IPS-18c (cell line): ENCODE data around the gene RASGRP1.

Experiments used
- H3K4me3 ChIP-seq: 2 replicates; pipeline ENCODE4 v1.7.0; 2013; ENCODE audit warnings: low read depth, mild to moderate bottlenecking, low read length, moderate library complexity; ENCODE audit not compliant: insufficient read depth
- H3K9me3 ChIP-seq: one replicate; pipeline ENCODE4 v1.6.1; 2013; ENCODE audit warnings: mild to moderate bottlenecking, low read length, moderate library complexity; ENCODE audit not compliant: control insufficient read depth, insufficient read depth

RASGRP1 gene

DNA sequence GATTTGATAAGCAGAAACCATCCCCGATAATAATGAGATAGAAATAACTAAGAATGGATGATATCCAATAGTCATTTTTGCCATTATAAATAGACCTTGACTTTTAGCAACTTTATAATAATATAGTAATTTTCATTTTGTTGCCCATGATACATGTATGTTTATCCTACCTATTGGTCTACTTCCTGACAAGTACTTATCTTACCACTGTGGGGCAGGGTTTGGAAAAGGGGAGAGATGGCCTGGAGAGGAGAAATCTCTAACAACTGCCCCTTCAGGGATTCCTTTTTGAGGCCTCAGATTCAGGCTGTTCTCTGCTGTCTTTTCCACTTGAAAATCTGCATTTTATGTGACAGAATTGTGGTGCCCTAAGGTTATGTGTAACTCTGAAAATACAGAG, 68.5 kb downstream of the RASGRP1 start:
- Histone ChIP-seq H3K4me3 (no peak overlapping the region), H3K9me3 (no peaks in the 10 kb centered on the region)

DNA sequence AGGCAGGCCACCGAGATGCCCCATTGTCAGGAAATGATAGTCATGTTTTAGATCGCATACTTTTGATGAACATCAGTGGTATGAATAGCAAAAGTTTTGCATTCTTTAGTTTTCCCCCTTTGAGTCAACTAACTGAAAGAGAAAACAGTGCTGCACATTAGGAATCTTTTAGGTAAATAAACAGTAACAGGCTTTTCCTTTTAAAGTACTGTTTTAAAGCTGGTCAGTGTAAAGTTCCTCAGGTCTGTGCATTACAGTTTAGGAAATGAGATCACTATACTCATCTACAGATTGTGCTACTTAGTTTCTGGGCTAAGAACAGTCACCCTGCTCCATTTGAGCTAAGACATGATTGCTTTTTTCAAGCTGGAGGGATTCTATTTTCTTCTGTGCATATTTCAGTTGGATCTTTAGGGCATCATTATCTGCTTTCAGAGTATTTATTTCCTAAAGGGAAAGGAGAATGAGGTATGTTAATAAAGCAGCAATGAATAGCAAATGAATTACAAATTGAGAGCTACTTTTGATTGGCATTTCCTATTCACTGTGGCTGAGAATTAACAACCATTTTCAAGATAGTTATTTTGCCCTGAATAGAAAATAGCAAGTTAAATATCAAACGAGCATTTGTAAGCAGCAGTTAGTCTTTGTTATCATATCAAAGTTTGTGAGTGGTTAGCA, 74.2 kb downstream of the RASGRP1 start:
- H3K9me3 ChIP-seq, result no peaks in the 10 kb centered on the region
- no peak overlapping the region for H3K4me3 ChIP-seq

DNA sequence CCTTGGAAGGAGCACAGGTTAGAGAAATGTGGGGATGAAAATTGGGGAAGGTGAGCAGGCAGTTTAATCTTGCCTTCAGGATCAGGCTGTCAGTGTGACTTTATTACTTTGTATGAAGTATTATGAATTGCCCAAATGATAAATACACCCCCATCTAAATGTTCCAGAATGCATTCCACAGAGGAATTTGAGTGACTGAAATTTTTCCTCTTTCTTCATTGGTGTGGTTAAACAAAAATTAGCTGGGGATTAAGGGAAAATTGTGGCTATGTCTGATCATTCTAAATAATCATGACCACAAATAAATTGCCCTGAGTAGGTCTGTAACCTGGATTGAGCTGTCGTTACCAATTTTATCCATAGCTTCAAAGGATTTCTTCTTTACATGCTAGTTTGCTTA, 77.2 kb downstream of the RASGRP1 start:
- no peak overlapping the region for H3K4me3 ChIP-seq

DNA sequence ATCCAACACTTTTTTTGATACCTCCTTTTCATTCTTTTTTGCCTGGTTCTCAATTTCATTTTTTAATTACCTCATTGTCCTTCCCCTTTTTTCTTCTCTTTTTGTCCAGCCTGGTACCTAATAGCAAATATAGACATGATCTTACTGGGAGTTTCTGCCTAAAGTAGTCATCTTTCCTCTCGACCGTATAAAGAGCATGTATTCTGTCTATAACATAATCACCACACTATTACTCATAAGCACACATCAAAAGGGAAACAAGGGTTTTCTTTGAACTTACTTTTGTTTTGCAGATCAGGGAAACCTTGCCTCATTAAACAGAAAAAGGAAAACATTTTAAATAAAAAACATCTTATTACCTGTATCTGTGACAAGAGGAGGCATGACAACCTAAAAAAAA, 77.7 kb downstream of the RASGRP1 start:
- H3K4me3 ChIP-seq, result no peak overlapping the region
- H3K9me3 ChIP-seq, result no peaks in the 10 kb centered on the region

More for the DNA sequence above, 77.2 kb downstream of the RASGRP1 start:
- H3K9me3 ChIP-seq, result no peaks in the 10 kb centered on the region

DNA sequence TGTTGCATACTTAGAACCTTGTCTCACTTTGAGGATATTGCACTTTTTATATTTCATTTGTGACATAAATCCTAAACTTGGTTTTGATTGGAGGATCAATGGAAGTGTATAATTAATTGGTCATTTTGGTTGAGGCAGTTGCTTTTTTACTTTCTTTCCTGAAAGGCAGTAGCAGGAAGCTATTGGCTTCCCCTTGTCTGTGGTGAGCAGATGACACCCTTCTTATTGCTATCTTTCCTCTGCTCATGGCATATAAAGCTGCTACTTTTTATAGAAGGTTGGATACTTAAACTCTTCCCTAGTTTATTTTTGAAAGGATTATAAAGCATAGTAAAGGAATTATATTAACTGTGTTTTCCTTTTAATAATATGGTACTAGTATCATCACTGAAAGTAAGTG, 82.0 kb downstream of the RASGRP1 start:
- Histone ChIP-seq H3K9me3 (no peaks in the 10 kb centered on the region), H3K4me3 (no peak overlapping the region)

DNA sequence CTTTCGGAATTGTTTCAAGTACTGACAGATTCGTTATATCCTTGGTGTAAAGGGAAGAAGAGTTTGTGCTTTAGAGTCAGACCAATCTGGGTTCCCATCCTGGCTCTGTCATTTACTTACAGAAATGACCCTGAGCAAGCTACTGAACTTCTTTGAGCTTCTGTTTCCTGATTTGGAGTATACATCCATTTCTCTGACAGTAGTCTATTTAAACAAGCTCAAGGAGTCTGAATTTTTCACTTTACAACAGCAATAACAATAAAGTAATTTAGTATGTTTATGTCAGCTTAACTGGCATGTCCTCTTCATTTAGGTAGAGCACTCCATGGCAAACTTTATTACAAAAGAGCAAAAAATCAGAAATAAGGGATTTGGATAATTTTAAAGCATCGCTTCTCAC, 82.9 kb downstream of the RASGRP1 start:
- H3K9me3 ChIP-seq, result no peaks in the 10 kb centered on the region
- H3K4me3 ChIP-seq, result no peak overlapping the region

DNA sequence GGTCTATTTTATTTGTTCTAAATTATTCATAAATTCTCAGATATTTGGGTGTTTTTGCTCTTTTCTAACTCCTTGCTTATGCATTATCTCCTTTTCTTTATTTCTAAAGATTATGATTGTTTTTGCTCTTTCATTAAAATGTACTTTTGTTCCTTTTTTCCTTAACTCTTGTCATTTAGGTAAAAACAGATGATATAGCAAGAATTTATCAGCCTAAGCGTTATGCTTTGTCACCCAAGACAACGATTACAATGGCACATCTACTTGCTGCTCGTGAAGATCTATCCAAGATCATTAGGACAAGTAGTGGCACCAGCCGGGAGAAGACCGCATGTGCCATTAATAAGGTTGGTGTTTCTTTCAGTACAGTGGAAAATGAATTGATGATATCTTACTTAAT, 83.5 kb downstream of the RASGRP1 start:
- Histone ChIP-seq H3K9me3 (no peaks in the 10 kb centered on the region), H3K4me3 (no peak overlapping the region)

DNA sequence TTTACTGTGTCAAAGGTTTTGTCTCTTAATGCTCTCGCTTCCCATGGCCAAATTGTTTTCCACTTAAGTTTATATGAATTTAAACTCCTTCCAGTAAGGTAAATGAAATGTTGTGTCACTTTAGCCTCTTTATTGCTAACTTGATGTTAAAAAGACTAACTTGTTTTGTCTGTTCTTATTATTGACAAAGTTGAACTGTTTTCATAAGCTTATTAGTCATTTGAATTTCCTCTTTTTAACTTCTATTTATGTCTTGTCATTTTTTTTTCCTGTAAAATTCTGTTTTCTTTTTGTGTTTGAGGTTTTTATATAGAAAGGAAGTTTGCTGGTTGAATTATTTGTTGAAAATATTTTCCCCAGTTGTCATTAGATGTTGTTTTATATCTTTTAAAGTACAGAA, 84.9 kb downstream of the RASGRP1 start:
- H3K9me3 ChIP-seq, result no peaks in the 10 kb centered on the region
- no peak overlapping the region for H3K4me3 ChIP-seq

DNA sequence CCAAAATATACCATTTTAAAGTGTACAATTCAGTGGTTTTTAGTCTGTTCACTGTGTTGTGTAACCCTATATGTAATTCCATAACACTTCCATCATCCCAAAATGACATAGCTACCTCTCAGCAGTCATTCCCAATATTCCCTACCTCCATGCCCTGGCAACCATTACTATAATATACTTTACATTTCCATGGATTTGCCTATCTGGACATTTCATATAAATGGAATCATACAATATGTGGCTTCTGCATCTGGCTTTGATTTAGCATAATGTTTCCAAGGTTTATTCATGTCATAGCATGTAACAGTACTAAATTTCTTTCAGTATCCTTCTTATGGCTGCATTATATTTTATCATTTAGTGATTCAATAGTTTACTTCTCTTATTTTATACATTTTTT, 85.3 kb downstream of the RASGRP1 start:
- no peaks in the 10 kb centered on the region for H3K9me3 ChIP-seq
- H3K4me3 ChIP-seq, result no peak overlapping the region

DNA sequence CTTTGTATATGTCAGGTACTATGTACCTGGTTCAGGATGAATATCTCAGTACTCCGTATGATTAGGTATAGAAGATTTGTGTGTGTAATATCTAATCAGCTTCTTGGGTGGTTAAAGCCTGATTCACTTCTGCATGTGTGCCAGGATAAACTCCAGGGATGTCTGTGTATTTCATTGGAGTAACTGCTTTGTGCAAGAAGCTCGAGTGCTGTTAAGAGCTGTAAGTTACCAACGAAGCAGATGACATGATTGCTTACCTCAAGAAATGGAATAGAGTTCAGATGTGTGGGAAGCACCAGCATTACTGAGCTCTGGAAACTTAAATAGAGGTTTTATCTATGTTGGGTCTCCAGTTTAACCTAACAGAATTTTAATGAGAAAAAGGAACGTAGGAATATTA, 87.0 kb downstream of the RASGRP1 start:
- Histone ChIP-seq H3K9me3 (no peaks in the 10 kb centered on the region), H3K4me3 (no peak overlapping the region)

DNA sequence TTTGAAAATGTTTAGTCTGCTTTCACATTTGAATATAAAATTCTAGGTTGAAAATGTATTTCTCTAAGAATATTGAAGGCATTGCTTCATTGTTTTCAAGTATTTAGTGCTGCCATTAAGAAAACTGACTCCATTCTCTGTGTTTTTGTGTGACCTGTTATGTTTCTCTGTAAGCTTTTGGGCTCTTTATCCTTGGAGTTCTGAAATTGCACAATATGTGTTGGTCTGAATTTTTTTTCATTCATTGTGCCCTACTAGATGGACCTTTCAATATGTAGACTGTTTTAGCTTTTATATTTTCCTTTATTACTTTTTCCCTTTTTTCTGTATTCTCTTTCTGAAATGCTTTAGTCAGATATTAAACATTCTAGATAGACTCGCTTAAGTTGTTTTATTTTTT, 88.5 kb downstream of the RASGRP1 start:
- Histone ChIP-seq H3K9me3 (no peaks in the 10 kb centered on the region), H3K4me3 (no peak overlapping the region)

DNA sequence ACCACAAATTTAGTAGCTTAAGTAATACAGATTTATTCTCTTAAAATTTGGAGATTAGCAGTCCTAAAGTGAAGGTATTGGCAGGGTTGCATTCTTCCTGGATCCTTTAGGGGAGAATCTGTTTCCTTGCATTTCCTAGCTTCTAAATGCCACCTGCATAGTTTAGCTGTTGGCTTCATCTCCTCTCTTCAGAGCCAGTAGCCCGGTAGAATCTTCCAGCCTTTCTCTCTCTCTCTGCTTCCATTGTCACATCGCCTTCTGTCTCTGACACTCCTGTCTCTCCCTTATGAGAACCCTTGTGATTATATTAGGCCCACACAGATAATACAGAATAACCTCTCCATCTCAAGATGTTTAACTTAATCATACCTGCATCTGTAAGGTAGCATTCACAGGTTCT, 89.3 kb downstream of the RASGRP1 start:
- H3K9me3 ChIP-seq, result no peaks in the 10 kb centered on the region
- H3K4me3 ChIP-seq, result no peak overlapping the region

DNA sequence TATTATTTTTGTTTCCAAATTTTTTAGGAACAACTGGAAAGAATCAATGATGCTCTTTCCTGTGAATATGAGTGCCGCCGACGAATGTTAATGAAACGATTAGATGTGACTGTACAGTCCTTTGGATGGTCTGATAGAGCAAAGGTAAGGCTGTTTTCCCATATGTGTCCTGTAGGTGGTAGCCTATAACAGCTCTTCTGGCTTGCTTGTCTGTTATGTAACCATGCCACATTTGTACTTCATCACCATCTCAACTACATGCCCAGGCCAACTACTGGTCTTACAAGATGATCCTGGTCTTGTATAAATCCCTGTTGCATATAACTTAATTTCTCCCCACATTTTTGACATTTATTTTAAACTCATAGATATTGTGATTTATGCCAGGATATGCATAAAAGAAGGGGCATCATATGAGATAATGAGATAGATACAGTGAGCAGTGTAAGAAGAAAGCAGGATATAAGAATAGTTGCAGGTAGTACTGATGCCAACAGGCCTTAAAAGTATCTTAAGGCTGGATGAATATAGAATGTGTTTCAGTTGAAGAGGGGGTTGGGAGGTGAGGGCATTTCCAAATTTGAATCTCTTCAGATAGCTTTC, 90.4 kb downstream of the RASGRP1 start:
- no peak overlapping the region for H3K4me3 ChIP-seq
- H3K9me3 ChIP-seq, result no peaks in the 10 kb centered on the region

DNA sequence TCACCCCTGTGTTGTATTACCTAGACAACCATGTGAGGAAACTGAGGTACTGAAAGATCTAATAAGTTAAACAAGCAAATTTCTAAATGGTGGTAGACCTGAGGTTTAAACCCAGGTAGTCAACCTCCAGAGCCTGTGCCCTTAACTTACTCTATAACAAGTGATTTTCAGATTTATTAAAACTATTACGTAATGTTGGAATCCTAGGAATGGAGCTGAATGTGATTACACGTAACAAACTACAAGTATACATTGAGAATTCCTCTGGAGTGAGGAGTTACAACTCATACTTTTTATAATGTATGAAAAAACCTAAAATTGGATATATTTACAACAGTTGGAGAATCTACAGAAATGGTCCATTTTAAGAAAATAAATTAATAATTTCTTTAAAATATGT, 92.6 kb downstream of the RASGRP1 start:
- no peaks in the 10 kb centered on the region for H3K9me3 ChIP-seq
- H3K4me3 ChIP-seq, result no peak overlapping the region

DNA sequence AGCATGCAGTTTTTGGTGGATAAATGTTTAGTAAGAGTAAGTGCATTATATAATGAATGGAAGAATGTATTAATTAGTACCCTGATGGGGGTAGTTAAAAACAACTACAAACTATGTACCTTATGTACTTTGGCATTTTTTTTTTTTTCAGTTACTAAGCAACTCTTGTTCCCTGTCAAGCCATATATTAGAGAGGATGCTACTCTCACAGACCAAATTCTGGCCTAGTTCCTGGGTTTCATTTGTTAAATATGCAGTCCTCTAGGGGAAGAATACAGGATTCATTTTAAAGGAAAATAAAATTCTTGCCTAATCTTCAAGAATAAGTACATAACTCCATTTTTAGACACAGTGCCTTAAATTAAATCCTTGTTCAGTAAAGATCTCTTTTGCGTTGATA, 93.8 kb downstream of the RASGRP1 start:
- Histone ChIP-seq H3K4me3 (no peak overlapping the region), H3K9me3 (no peaks in the 10 kb centered on the region)

DNA sequence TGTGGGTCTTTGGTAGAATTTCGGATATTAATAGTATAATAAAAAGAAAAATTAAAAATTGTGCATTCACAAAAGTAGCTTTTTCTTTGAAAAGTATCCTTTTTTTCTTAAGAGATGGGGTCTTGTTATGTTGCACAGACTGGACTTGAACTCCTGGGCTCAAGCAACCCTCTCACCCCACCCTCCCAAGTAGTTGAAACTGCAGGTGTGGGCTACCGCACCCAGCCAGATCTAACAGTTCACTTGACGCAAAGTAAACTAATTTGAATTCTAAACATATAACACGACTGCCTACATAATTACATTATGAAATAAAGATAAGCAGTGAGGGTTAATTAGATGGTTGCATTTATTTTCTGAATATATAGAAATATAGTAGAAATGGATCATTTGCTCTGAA, 99.9 kb downstream of the RASGRP1 start:
- Histone ChIP-seq H3K9me3 (no peaks in the 10 kb centered on the region), H3K4me3 (no peak overlapping the region)

DNA sequence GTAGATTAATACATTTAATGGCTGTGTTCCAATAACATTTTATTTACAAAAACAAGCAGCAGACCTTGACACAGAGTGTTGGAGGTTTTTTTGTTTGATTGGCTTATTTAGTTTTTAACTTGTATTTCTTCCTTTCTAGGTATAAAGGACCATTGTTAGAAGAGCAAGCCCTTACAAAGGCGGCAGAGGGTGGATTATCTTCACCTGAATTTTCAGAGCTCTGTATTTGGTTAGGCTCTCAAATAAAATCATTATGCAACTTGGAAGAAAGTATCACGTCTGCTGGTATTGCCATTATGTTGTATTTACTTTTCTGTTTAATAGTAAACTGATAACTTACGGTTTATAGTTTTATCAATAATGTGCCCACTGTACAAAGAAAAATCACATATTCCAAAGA, 100.7 kb downstream of the RASGRP1 start:
- H3K9me3 ChIP-seq, result no peaks in the 10 kb centered on the region
- no peak overlapping the region for H3K4me3 ChIP-seq

DNA sequence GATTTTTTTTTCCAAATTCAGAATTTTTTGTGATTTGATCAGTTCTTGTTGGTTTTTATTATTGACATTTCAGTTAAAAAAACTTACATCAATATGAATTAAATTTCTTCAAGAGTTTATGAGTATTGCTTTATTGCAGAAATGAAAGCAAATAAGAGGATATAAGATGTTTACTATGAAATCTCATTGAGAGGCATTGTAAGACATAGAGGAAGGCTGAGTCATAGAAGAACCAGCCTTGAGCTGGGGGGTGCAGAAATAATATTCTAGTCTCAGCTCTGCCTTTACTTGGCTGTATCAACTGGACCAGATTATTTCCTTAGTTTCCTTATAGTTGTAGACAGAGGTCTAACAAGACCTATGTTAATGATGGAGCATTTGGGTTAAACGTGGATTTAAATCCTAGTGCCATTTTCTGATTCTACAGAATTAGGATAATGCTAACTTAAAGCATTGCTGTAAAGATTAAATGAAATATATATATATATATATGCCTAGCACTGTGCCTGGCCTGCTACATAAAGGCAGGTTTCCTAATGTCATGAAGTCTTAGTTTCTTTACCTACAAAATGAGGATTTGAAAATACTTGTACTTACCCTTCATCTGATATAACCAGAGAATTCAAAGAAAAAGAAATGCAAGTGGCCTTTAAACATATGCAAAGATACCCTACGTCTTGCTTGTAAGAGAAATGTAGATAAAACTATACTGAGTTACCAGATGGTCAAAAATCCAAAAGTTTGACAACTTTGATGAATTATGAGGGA, 103.4 kb downstream of the RASGRP1 start:
- H3K4me3 ChIP-seq, result no peak overlapping the region
- H3K9me3 ChIP-seq, result no peaks in the 10 kb centered on the region
